Transverse colon (tissue), 4 donors: ENCODE data around the gene SOX11. TPM values are rescaled to one million over a fixed set of nuclear protein-coding genes. Genes with fewer than 3 reads are reported as not detected.

Experiments
- DNase-seq: peaks from one replicate; pipeline ENCODE4 v3.0.0-alpha.2; 2019
- H3K27ac ChIP-seq, 4 donors: fragments of 200-600 bp; sonication (generic); 2 replicates each; pipeline ENCODE4 v1.5.1; 2016 to 2018; ENCODE audit warnings: inconsistent platforms in 4 of 4
- H3K27me3 ChIP-seq: fragments of 200-600 bp; sonication (generic); 2 replicates; pipeline ENCODE4 v1.5.1; 2017; ENCODE audit warnings: inconsistent platforms
- H3K36me3 ChIP-seq, 4 donors: fragments of 200-600 bp; sonication (generic); 2 replicates each; pipeline ENCODE4 v1.5.1; 2017 to 2019; ENCODE audit warnings: inconsistent platforms in 4 of 4
- H3K4me1 ChIP-seq, 4 donors: fragments of 200-600 bp; sonication (generic); 2 replicates each; pipeline ENCODE4 v1.5.1; 2017 to 2020; ENCODE audit warnings: inconsistent platforms in 4 of 4
- H3K4me3 ChIP-seq, 4 donors: fragments of 200-600 bp; sonication (generic); 1 replicate in 1 of 4; 2 replicates in 3 of 4; pipeline versions ENCODE4 v1.5.1 to v1.6.1; 2017 to 2019; ENCODE audit warnings: inconsistent platforms in 4 of 4
- H3K9me3 ChIP-seq, 2 donors: fragments of 200-600 bp; sonication (generic); 2 replicates each; pipeline ENCODE4 v1.5.1; 2017 to 2019; ENCODE audit warnings: inconsistent platforms in 2 of 2
- POLR2A ChIP-seq: fragments of 450-650 bp; IDR thresholded peaks from one replicate; pipeline ENCODE4 v1.6.1; 2016; ENCODE audit warnings: antibody characterized with exemption, mild to moderate bottlenecking, moderate library complexity
- WGBS, 2 donors: methylation state at CpG; one replicate each; pipeline ENCODE4 v1.1.5; 2018; ENCODE audit warnings: low coverage in 1 of 2; 5-methylcytosine and 5-hydroxymethylcytosine counted together
- in situ Hi-C, 4 donors: fragments of 200-750 bp; cut with MboI; loops; one replicate each; pipeline versions ENCODE4 v1.15.0 to v1.15.1; 2017; ENCODE audit warnings: low sequenced_read_pairs in 3 of 4, low pct_ligation_motif_present in 1 of 4, low pct_unique_long_range_greater_than_20kb in 1 of 4
- intact Hi-C: fragments of 100-400 bp; cut with DNase I; formaldehyde crosslinking; loops from one replicate; pipeline ENCODE4 v1.15.1; 2023; ENCODE audit warnings: low total_unique reads
- total RNA-seq, 4 donors: library from RNA; depleted of rRNA; stranded (reverse); fragments of >200 nt; gene quantifications; one replicate each; pipeline ENCODE4 v1.1.0, GENCODE V29; 2016
- TF ChIP-seq, protein P1 (sequence below), 5 experiments: fragments of 200-600 bp in 3 of 5; fragments of 450-650 bp in 2 of 5; sonication (generic) in 3 of 5; IDR thresholded peaks; 1 replicate in 2 of 5; 2 replicates in 3 of 5; pipeline ENCODE4 v1.5.1; 2016 to 2017; ENCODE audit warnings: antibody characterized with exemption in 5 of 5, inconsistent platforms in 3 of 5, mild to moderate bottlenecking in 2 of 5, moderate library complexity in 1 of 5

The SOX11 gene
- total RNA-seq, 4 donors from 2014 or later = 0.32 to 0.75 (median 0.40) TPM

GRCh38 chr2:5749347-5749746, 57.2 kb downstream of the SOX11 start:
- Histone ChIP-seq H3K27me3 (no peaks in the 10 kb centered on the region), H3K36me3 (no peaks in the 10 kb centered on the region), H3K4me1 (no peaks in the 10 kb centered on the region), H3K27ac (no peak overlapping the region), H3K9me3 (no peaks in the 10 kb centered on the region), H3K4me3 (no peak overlapping the region)
- no peak for DNase-seq
- WGBS, 2 donors = 87 to 100% methylated on average over 1 to 8 of the region's 8 CpGs
- TF ChIP-seq POLR2A = no peak
- TF ChIP-seq, protein P1, sequence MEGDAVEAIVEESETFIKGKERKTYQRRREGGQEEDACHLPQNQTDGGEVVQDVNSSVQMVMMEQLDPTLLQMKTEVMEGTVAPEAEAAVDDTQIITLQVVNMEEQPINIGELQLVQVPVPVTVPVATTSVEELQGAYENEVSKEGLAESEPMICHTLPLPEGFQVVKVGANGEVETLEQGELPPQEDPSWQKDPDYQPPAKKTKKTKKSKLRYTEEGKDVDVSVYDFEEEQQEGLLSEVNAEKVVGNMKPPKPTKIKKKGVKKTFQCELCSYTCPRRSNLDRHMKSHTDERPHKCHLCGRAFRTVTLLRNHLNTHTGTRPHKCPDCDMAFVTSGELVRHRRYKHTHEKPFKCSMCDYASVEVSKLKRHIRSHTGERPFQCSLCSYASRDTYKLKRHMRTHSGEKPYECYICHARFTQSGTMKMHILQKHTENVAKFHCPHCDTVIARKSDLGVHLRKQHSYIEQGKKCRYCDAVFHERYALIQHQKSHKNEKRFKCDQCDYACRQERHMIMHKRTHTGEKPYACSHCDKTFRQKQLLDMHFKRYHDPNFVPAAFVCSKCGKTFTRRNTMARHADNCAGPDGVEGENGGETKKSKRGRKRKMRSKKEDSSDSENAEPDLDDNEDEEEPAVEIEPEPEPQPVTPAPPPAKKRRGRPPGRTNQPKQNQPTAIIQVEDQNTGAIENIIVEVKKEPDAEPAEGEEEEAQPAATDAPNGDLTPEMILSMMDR (IDR thresholded peaks at IDR 0.05) = no peak
- intact Hi-C loops (no loop called here), in situ Hi-C loops (no loop called here)
